HAP-1 (cell line): ENCODE measurements around the gene PLEKHN1.

Experiments
- DNase-seq, 2 experiments: peaks; one replicate each; pipeline ENCODE4 v3.0.0-alpha.2; 2016 to 2020; ENCODE audit warnings: low spot score in 2 of 2
- H3K27me3 ChIP-seq: fragments of 250-450 bp; sonication (Bioruptor Pico); 2 replicates; pipeline ENCODE4 v1.5.1; 2020; ENCODE audit warnings: low read depth, mild to moderate bottlenecking, moderate library complexity
- H3K36me3 ChIP-seq: fragments of 250-450 bp; sonication (Bioruptor Pico); replicated peaks from 2 replicates; pipeline ENCODE4 v1.5.1; 2020; ENCODE audit warnings: mild to moderate bottlenecking
- H3K4me1 ChIP-seq: fragments of 250-450 bp; sonication (Bioruptor Pico); 2 replicates; pipeline ENCODE4 v1.5.1; 2020; ENCODE audit warnings: mild to moderate bottlenecking
- H3K4me3 ChIP-seq: fragments of 250-450 bp; sonication (Bioruptor Pico); 2 replicates; pipeline ENCODE4 v1.5.1; 2020; ENCODE audit warnings: mild to moderate bottlenecking, moderate library complexity
- H3K9me3 ChIP-seq: fragments of 250-450 bp; sonication (Bioruptor Pico); 2 replicates; pipeline ENCODE4 v1.5.1; 2020; ENCODE audit warnings: mild to moderate bottlenecking, moderate library complexity
- in situ Hi-C: fragments of 300-500 bp; cut with MboI; formaldehyde crosslinking; loops from 3 replicates; pipeline ENCODE4 v1.14.3; 2020; ENCODE audit warnings: low sequenced_read_pairs, inconsistent platforms, mixed read lengths

Gene PLEKHN1

GRCh38 chr1:934991-935750, 31.1 kb upstream of the PLEKHN1 start:
- in situ Hi-C loops, result no loop called here
- no peaks in the 10 kb centered on the region for H3K27me3 ChIP-seq
- no peak for DNase-seq
- H3K4me3 ChIP-seq, result no peak overlapping the region
- H3K36me3 ChIP-seq, result peaks cover 4% of the 10 kb centered on the region
- H3K9me3 ChIP-seq, result no peaks in the 10 kb centered on the region
- H3K4me1 ChIP-seq, result peaks cover 13% of the 10 kb centered on the region

GRCh38 chr1:935751-936231, 30.5 kb upstream of the PLEKHN1 start:
- in situ Hi-C loops, result no loop called here
- DNase-seq, result peak; percentile 72 to 92
- Histone ChIP-seq H3K9me3 (no peaks in the 10 kb centered on the region), H3K4me1 (peaks cover 19% of the 10 kb centered on the region), H3K36me3 (peaks cover under 1% of the 10 kb centered on the region), H3K27me3 (no peaks in the 10 kb centered on the region), H3K4me3 (no peak overlapping the region)

- DNase-seq, result no peak
- Histone ChIP-seq H3K4me3 (no peak overlapping the region), H3K27me3 (no peaks in the 10 kb centered on the region), H3K9me3 (no peaks in the 10 kb centered on the region), H3K4me1 (peaks cover 27% of the 10 kb centered on the region), H3K36me3 (no peaks in the 10 kb centered on the region)
- in situ Hi-C loops, result no loop called here
Measured at GRCh38 chr1:936348-937264, 29.7 kb upstream of the PLEKHN1 start.

- H3K36me3 ChIP-seq, result no peaks in the 10 kb centered on the region
- no peaks in the 10 kb centered on the region for H3K27me3 ChIP-seq
- in situ Hi-C loops, result no loop called here
- no peaks in the 10 kb centered on the region for H3K9me3 ChIP-seq
- no peak for DNase-seq
- H3K4me1 ChIP-seq, result peaks cover 28% of the 10 kb centered on the region
- no peak overlapping the region for H3K4me3 ChIP-seq
Measured at GRCh38 chr1:937521-937920, 28.8 kb upstream of the PLEKHN1 start.

GRCh38 chr1:938088-938683, 28.1 kb upstream of the PLEKHN1 start:
- Histone ChIP-seq H3K36me3 (no peaks in the 10 kb centered on the region), H3K27me3 (no peaks in the 10 kb centered on the region), H3K4me1 (peaks cover 31% of the 10 kb centered on the region), H3K9me3 (no peaks in the 10 kb centered on the region), H3K4me3 (no peak overlapping the region)
- peak in 1 of 2 experiments; percentile 49 for DNase-seq
- in situ Hi-C loops, result no loop called here

GRCh38 chr1:938711-939489, 27.4 kb upstream of the PLEKHN1 start:
- Histone ChIP-seq H3K4me1 (peaks cover 31% of the 10 kb centered on the region), H3K4me3 (no peak overlapping the region), H3K9me3 (no peaks in the 10 kb centered on the region), H3K27me3 (no peaks in the 10 kb centered on the region), H3K36me3 (peaks cover 3% of the 10 kb centered on the region; the same call in 1 of the 2 replicates)
- in situ Hi-C loops, result no loop called here
- no peak for DNase-seq

GRCh38 chr1:939511-940106, 26.7 kb upstream of the PLEKHN1 start:
- in situ Hi-C loops, result no loop called here
- no peak for DNase-seq
- H3K4me3 ChIP-seq, result no peak overlapping the region
- peaks cover 9% of the 10 kb centered on the region for H3K36me3 ChIP-seq
- H3K27me3 ChIP-seq, result no peaks in the 10 kb centered on the region
- no peaks in the 10 kb centered on the region for H3K9me3 ChIP-seq
- peaks cover 31% of the 10 kb centered on the region for H3K4me1 ChIP-seq

- Histone ChIP-seq H3K36me3 (peaks cover 16% of the 10 kb centered on the region), H3K4me1 (peaks cover 29% of the 10 kb centered on the region), H3K4me3 (peak overlapping the region; percentile 24), H3K27me3 (no peaks in the 10 kb centered on the region), H3K9me3 (no peaks in the 10 kb centered on the region)
- in situ Hi-C loops, result no loop called here
- peak; percentile 63 to 79 for DNase-seq
Measured at GRCh38 chr1:940107-941014, 25.9 kb upstream of the PLEKHN1 start.

GRCh38 chr1:941015-941587, 25.2 kb upstream of the PLEKHN1 start:
- H3K9me3 ChIP-seq, result no peaks in the 10 kb centered on the region
- DNase-seq, result no peak
- no peaks in the 10 kb centered on the region for H3K27me3 ChIP-seq
- peaks cover 24% of the 10 kb centered on the region for H3K36me3 ChIP-seq
- H3K4me1 ChIP-seq, result peaks cover 22% of the 10 kb centered on the region
- H3K4me3 ChIP-seq, result peak overlapping the region; percentile 24
- in situ Hi-C loops, result no loop called here

GRCh38 chr1:941588-942383, 24.5 kb upstream of the PLEKHN1 start:
- DNase-seq, result peak; percentile 72 to 85
- Histone ChIP-seq H3K4me3 (peak overlapping the region; percentile 37), H3K4me1 (peaks cover 22% of the 10 kb centered on the region), H3K27me3 (no peaks in the 10 kb centered on the region), H3K36me3 (peaks cover 31% of the 10 kb centered on the region), H3K9me3 (no peaks in the 10 kb centered on the region)
- in situ Hi-C loops, result no loop called here

- Histone ChIP-seq H3K36me3 (peaks cover 37% of the 10 kb centered on the region), H3K4me1 (peaks cover 22% of the 10 kb centered on the region), H3K9me3 (no peaks in the 10 kb centered on the region), H3K4me3 (peak overlapping the region; percentile 37), H3K27me3 (no peaks in the 10 kb centered on the region)
- in situ Hi-C loops, result no loop called here
- DNase-seq, result peak in 1 of 2 experiments; percentile 51
Measured at GRCh38 chr1:942411-942821, 23.9 kb upstream of the PLEKHN1 start.
